Osteocyte (in vitro differentiated cells): Measurements from ENCODE around the gene KATNIP. TPM values are rescaled to one million over a fixed set of nuclear protein-coding genes. Genes with fewer than 3 reads are reported as not detected.

ENCODE experiments used
- DNase-seq: peaks from one replicate; pipeline ENCODE4 v3.0.0; 2021; ENCODE audit warnings: mixed read lengths; ENCODE audit not compliant: unreplicated experiment; ENCODE audit errors: extremely low spot score
- H3K27ac Mint-ChIP-seq: one replicate; pipeline ENCODE4 v1.8.0; 2021; ENCODE audit warnings: mild to moderate bottlenecking, mixed read lengths; ENCODE audit not compliant: unreplicated experiment
- H3K27me3 Mint-ChIP-seq: one replicate; pipeline ENCODE4 v1.8.0; 2021; ENCODE audit warnings: mixed read lengths; ENCODE audit not compliant: unreplicated experiment
- H3K36me3 Mint-ChIP-seq: one replicate; pipeline ENCODE4 v1.8.0; 2021; ENCODE audit warnings: mixed read lengths; ENCODE audit not compliant: unreplicated experiment
- H3K4me1 Mint-ChIP-seq: one replicate; pipeline ENCODE4 v1.8.0; 2021; ENCODE audit warnings: mixed read lengths; ENCODE audit not compliant: unreplicated experiment
- H3K4me3 Mint-ChIP-seq: one replicate; pipeline ENCODE4 v1.8.0; 2021; ENCODE audit warnings: mild to moderate bottlenecking, moderate library complexity, mixed read lengths; ENCODE audit not compliant: unreplicated experiment
- H3K9me3 Mint-ChIP-seq: one replicate; pipeline ENCODE4 v1.8.0; 2021; ENCODE audit warnings: mixed read lengths; ENCODE audit not compliant: unreplicated experiment
- CTCF ChIP-seq: fragments of 200-600 bp; sonication (generic); IDR thresholded peaks from 2 replicates; pipeline ENCODE4 v1.5.0; 2021; ENCODE audit warnings: antibody characterized with exemption, mild to moderate bottlenecking, moderate library complexity
- total RNA-seq: library from RNA; stranded (reverse); gene quantifications from 2 replicates; pipeline ENCODE4 v1.2.1, GENCODE V29; 2021

Gene KATNIP
- total RNA-seq, 1 donor from 2014 or later = 30.0 TPM

- Mint-ChIP-seq H3K4me1 (peaks cover 33% of the 10 kb centered on the region), H3K36me3 (peaks cover 4% of the 10 kb centered on the region)
Measured at GRCh38 chr16:27551036-27551435, 1.1 kb downstream of the KATNIP start.

DNA sequence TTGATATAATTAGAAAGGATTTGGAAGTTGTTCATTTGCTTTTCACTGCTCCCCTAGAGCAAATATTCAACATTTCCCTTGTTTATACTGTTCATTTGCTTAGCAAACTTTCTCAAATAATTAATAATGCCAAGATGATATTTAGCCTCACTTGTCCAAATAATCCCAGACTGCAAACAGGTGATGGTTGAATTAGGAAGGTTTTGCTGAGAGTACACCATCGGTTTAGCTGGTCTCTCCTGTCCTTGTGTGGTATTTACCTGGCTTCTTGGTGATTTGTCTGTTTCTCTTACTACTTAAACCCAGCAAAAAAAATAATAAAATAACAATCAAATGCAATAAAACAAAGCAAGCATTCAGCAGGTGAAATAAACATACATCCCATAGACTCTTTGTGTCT lies 6.5 kb downstream of the KATNIP start:
- no peak overlapping the region for H3K4me3 Mint-ChIP-seq
- no peak overlapping the region for H3K27ac Mint-ChIP-seq
- TF ChIP-seq CTCF = no peak
- no peaks in the 10 kb centered on the region for H3K4me1 Mint-ChIP-seq
- no peaks in the 10 kb centered on the region for H3K27me3 Mint-ChIP-seq
- H3K9me3 Mint-ChIP-seq = no peaks in the 10 kb centered on the region
- H3K36me3 Mint-ChIP-seq = peaks cover 2% of the 10 kb centered on the region
- no peak for DNase-seq

More at GRCh38 chr16:27551036-27551435, 1.1 kb downstream of the KATNIP start:
- TF ChIP-seq CTCF = no peak
- no peaks in the 10 kb centered on the region for H3K27me3 Mint-ChIP-seq
- peak overlapping the region; percentile 98 for H3K4me3 Mint-ChIP-seq
- no peaks in the 10 kb centered on the region for H3K9me3 Mint-ChIP-seq
- no peak for DNase-seq
- H3K27ac Mint-ChIP-seq = peak overlapping the region; percentile 99

DNA sequence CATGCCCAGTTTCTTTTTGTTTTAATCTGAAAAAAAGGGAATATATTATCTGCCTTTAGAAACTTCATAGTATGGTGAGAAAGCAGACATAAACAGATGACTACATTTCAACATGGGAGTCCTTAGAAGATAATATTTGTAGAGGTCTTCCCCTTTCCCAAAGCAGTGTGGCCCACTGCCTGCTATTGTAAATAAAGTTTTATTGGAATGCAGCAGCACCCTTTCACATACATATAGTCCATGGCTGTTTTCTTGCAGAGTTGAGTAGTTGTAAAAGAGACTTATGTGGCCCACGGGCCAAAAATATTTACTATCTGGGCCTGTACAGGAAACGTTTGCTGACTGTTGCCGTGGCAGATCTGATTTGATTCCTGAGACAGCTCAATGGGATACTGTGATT lies 8.5 kb downstream of the KATNIP start:
- Mint-ChIP-seq H3K36me3 (peaks cover 2% of the 10 kb centered on the region), H3K9me3 (no peaks in the 10 kb centered on the region), H3K4me1 (no peaks in the 10 kb centered on the region), H3K27me3 (no peaks in the 10 kb centered on the region), H3K4me3 (no peak overlapping the region), H3K27ac (no peak overlapping the region)
- DNase-seq = no peak
- TF ChIP-seq CTCF = no peak

GRCh38 chr16:27558932-27559331 lies 9.0 kb downstream of the KATNIP start:
- Mint-ChIP-seq H3K4me1 (no peaks in the 10 kb centered on the region), H3K9me3 (no peaks in the 10 kb centered on the region), H3K27ac (no peak overlapping the region), H3K4me3 (no peak overlapping the region), H3K27me3 (no peaks in the 10 kb centered on the region), H3K36me3 (peaks cover 2% of the 10 kb centered on the region)
- no peak for DNase-seq
- no peak for TF ChIP-seq CTCF

- TF ChIP-seq CTCF = no peak
- Mint-ChIP-seq H3K4me3 (no peak overlapping the region), H3K27ac (no peak overlapping the region), H3K4me1 (peaks cover 1% of the 10 kb centered on the region), H3K27me3 (no peaks in the 10 kb centered on the region), H3K36me3 (peaks cover 2% of the 10 kb centered on the region), H3K9me3 (no peaks in the 10 kb centered on the region)
- DNase-seq = no peak
Measured at GRCh38 chr16:27561216-27561615, 11.3 kb downstream of the KATNIP start.
